Caco-2 (cell line): ENCODE results near the gene PLD4. TPM values are rescaled to one million over a fixed set of nuclear protein-coding genes. Genes with fewer than 3 reads are reported as not detected.

ENCODE experiments used
- BruUV-seq: library from RNA; stranded (reverse); fragments of 400-500 nt; replicated peaks from 2 replicates; lab custom pipeline; 2021; lab: Mats Ljungman, UMichigan
- CTCF ChIA-PET: fragments of 300-600 bp; sonication (Branson Sonifier 250); formaldehyde crosslinking; loops from one replicate; lab custom pipeline; 2022; ENCODE audit warnings: antibody characterized with exemption; lab: Charles Lee
- POLR2A ChIA-PET: fragments of 300-600 bp; sonication (Branson Sonifier 250); formaldehyde crosslinking; loops from one replicate; lab custom pipeline; 2022; ENCODE audit warnings: antibody characterized with exemption; lab: Charles Lee
- DNase-seq, 2 experiments: peaks; one replicate each; pipeline versions ENCODE4 v3.0.0 to v3.0.0-alpha.2; 2020 to 2022
- H3K27me3 ChIP-seq: replicated peaks from 2 replicates; pipeline ENCODE4 v1.6.0; 2011; ENCODE audit warnings: low read length; ENCODE audit not compliant: control insufficient read depth, insufficient read depth
- H3K36me3 ChIP-seq: 2 replicates; pipeline ENCODE4 v1.5.1; 2011; ENCODE audit warnings: low read length; ENCODE audit not compliant: control insufficient read depth, insufficient read depth
- H3K4me1 ChIP-seq: fragments of 250-450 bp; sonication (Bioruptor Pico); 2 replicates; pipeline ENCODE4 v1.5.1; 2020; ENCODE audit warnings: mild to moderate bottlenecking
- H3K4me3 ChIP-seq: 2 replicates; pipeline ENCODE4 v1.5.1; 2011; ENCODE audit warnings: low read depth, mild to moderate bottlenecking, control low read depth, low read length
- H3K9me3 ChIP-seq: fragments of 250-450 bp; sonication (Bioruptor Pico); 2 replicates; pipeline ENCODE4 v1.5.1; 2020; ENCODE audit warnings: mild to moderate bottlenecking, moderate library complexity
- H3K27ac Mint-ChIP-seq: one replicate; pipeline ENCODE4 v1.8.0; 2022; ENCODE audit warnings: mixed read lengths; ENCODE audit not compliant: unreplicated experiment
- H3K27me3 Mint-ChIP-seq: one replicate; pipeline ENCODE4 v1.8.0; 2022; ENCODE audit warnings: mixed read lengths; ENCODE audit not compliant: insufficient read depth, unreplicated experiment
- H3K36me3 Mint-ChIP-seq: one replicate; pipeline ENCODE4 v1.8.0; 2022; ENCODE audit warnings: mild to moderate bottlenecking, mixed read lengths; ENCODE audit not compliant: insufficient read depth, unreplicated experiment
- H3K4me1 Mint-ChIP-seq: one replicate; pipeline ENCODE4 v1.8.0; 2022; ENCODE audit warnings: low read depth, mixed read lengths; ENCODE audit not compliant: unreplicated experiment
- H3K4me3 Mint-ChIP-seq: one replicate; pipeline ENCODE4 v1.8.0; 2022; ENCODE audit warnings: mild to moderate bottlenecking, moderate library complexity, mixed read lengths; ENCODE audit not compliant: unreplicated experiment
- H3K9me3 Mint-ChIP-seq: one replicate; pipeline ENCODE4 v1.8.0; 2022; ENCODE audit warnings: mixed read lengths; ENCODE audit not compliant: unreplicated experiment
- CTCF ChIP-seq, 2 experiments: fragments of 200-600 bp in 1 of 2; IDR thresholded peaks; 1 replicate in 1 of 2; 2 replicates in 1 of 2; pipeline versions ENCODE4 v1.5.1 to v1.8.0; 2011 to 2022; ENCODE audit warnings: antibody characterized with exemption in 1 of 2, control low read depth in 1 of 2, inconsistent platforms in 1 of 2, low read depth in 1 of 2, low read length in 1 of 2, mild to moderate bottlenecking in 1 of 2, moderate library complexity in 1 of 2; ENCODE audit not compliant: insufficient read depth in 1 of 2, severe bottlenecking in 1 of 2, unreplicated experiment in 1 of 2
- intact Hi-C: fragments of 100-400 bp; cut with micrococcal nuclease; formaldehyde crosslinking; loops from one replicate; pipeline ENCODE4 v1.10.0; 2022; ENCODE audit not compliant: unreplicated experiment
- total RNA-seq: library from RNA; stranded (reverse); gene quantifications from 2 replicates; pipeline ENCODE4 v1.2.3, GENCODE V29; 2022

Gene PLD4
- total RNA-seq, 1 experiment from 2014 or later = not detected

DNA sequence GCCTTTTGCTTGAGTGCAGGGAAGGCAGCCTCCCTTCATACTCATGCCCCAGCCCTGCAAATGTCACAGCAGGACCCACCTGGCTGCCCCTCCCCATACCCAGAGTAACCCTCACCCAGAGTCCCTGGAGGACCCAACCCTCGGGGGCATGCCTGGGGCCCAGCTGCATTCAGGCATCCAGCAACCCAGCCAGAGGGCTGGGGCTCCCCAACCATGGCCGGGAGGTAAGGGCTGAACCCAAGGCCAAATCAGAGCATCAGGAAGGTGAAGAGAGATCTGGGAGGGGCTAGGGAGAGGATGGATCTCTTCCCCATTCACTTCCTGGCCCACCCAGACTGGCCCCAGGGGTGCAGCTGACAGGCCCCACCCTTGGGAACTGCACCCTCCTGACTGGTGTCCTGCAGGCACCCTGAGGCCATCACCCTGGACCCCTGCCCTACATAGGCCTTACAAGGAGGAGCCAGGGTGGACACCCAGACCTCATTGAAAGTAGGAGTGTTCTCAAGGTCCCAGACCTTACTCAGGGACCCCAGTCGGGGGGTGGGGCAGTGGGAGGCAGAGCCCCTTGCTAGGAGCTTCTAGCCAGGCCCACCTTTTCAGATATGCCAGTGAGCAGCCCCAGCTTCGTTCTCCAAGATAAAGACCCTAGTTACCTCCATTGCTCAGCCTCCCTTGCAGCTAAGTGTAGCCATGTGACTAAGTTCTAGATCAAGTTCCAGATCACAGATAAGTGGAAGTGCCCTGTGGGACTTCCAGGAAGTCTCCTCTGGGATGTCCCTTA is 849 bp upstream of the PLD4 start:
- BruUV-seq = no TSS peak
- H3K4me1 ChIP-seq = no peaks in the 10 kb centered on the region
- H3K4me3 ChIP-seq = no peak overlapping the region
- no peaks in the 10 kb centered on the region for H3K27me3 ChIP-seq
- no peak overlapping the region for H3K4me3 Mint-ChIP-seq
- no peaks in the 10 kb centered on the region for H3K27me3 Mint-ChIP-seq
- no peaks in the 10 kb centered on the region for H3K9me3 ChIP-seq
- H3K36me3 Mint-ChIP-seq = no peaks in the 10 kb centered on the region
- no peak for TF ChIP-seq CTCF (IDR thresholded peaks at IDR 0.05; ENCODE audit: insufficient read depth in 1 of 2, low read depth in 1 of 2, low read length in 1 of 2, severe bottlenecking in 1 of 2, unreplicated experiment in 1 of 2)
- no peaks in the 10 kb centered on the region for H3K36me3 ChIP-seq
- POLR2A ChIA-PET = no interaction called here
- H3K9me3 Mint-ChIP-seq = no peaks in the 10 kb centered on the region
- CTCF ChIA-PET = no interaction called here
- H3K27ac Mint-ChIP-seq = no peak overlapping the region
- DNase-seq = no peak
- no peaks in the 10 kb centered on the region for H3K4me1 Mint-ChIP-seq
- intact Hi-C loops = no loop called here

DNA sequence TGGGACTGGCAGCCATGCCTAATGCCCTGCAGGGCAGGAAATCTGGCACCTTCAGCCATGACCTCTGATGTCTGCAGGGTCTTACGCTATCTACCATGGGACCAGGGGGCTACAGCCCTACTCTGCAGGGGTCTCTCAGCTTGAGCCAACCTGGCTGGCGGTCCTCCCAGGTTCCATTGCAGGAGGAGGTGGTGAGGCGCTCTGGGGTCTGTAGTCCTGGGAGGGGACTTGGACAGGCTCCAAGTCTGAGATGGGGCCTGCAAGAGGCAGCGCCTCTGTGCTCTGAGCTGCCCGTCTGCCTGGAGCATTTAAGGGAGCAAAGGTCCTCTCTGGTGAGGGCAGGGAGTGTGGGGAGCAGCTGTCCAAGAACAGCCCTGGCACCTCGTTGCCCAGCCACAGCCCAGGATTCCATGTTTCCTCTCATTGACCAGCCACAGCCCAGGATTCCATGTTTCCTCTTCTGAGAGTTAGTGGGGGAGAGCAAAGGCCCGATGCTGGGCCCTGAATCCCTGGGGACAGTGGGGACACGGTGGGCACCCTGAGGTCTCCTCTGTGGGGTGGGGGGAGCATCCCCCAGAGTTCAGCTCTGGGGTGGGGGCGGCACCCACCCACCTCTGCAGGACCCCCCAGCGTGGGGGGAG is 655 bp downstream of the PLD4 start:
- Histone ChIP-seq H3K27me3 (no peaks in the 10 kb centered on the region), H3K4me1 (no peaks in the 10 kb centered on the region)

More for the DNA sequence above, 655 bp downstream of the PLD4 start:
- no peak overlapping the region for H3K4me3 ChIP-seq
- ChIA-PET POLR2A (no interaction called here), CTCF (no interaction called here)
- no peak overlapping the region for H3K4me3 Mint-ChIP-seq
- no peaks in the 10 kb centered on the region for H3K27me3 Mint-ChIP-seq
- no peak overlapping the region for H3K27ac Mint-ChIP-seq
- BruUV-seq = no TSS peak
- no peaks in the 10 kb centered on the region for H3K36me3 ChIP-seq
- intact Hi-C loops = no loop called here
- no peak for DNase-seq
- no peaks in the 10 kb centered on the region for H3K9me3 ChIP-seq
- TF ChIP-seq CTCF (IDR thresholded peaks at IDR 0.05; ENCODE audit: insufficient read depth in 1 of 2, low read depth in 1 of 2, low read length in 1 of 2, severe bottlenecking in 1 of 2, unreplicated experiment in 1 of 2) = no peak
- H3K4me1 Mint-ChIP-seq = no peaks in the 10 kb centered on the region
- no peaks in the 10 kb centered on the region for H3K36me3 Mint-ChIP-seq
- H3K9me3 Mint-ChIP-seq = no peaks in the 10 kb centered on the region
